Spleen (tissue), 11 donors: ENCODE measurements around the gene OR2S2. TPM values are rescaled to one million over a fixed set of nuclear protein-coding genes. Genes with fewer than 3 reads are reported as not detected.

Experiments used
- DNase-seq: peaks from one replicate; pipeline ENCODE4 v3.0.0-alpha.2; 2020
- H3K27ac ChIP-seq, 8 donors: fragments of 200-600 bp; sonication (generic) in 7 of 8; 1 replicate in 4 of 8; 2 replicates in 4 of 8; pipeline versions ENCODE4 v1.5.0 to v1.8.0; 2016 to 2021; ENCODE audit warnings: inconsistent platforms in 4 of 8, mild to moderate bottlenecking in 4 of 8, moderate library complexity in 1 of 8
- H3K27me3 ChIP-seq, 7 donors: fragments of 200-600 bp; sonication (generic) in 6 of 7; replicated peaks in 1 of 7; 1 replicate in 4 of 7; 2 replicates in 3 of 7; pipeline versions ENCODE4 v1.5.0 to v1.8.0; 2016 to 2021; ENCODE audit warnings: inconsistent platforms in 3 of 7, mild to moderate bottlenecking in 1 of 7
- H3K36me3 ChIP-seq, 6 donors: fragments of 200-600 bp; sonication (generic) in 5 of 6; 1 replicate in 4 of 6; 2 replicates in 2 of 6; pipeline versions ENCODE4 v1.5.0 to v1.8.0; 2016 to 2021; ENCODE audit warnings: inconsistent platforms in 2 of 6
- H3K4me1 ChIP-seq, 6 donors: fragments of 200-600 bp; sonication (generic) in 5 of 6; 1 replicate in 3 of 6; 2 replicates in 3 of 6; pipeline versions ENCODE4 v1.5.0 to v1.8.0; 2016 to 2021; ENCODE audit warnings: inconsistent platforms in 3 of 6
- H3K4me3 ChIP-seq, 8 donors: fragments of 200-600 bp; sonication (generic) in 7 of 8; 1 replicate in 4 of 8; 2 replicates in 4 of 8; pipeline versions ENCODE4 v1.5.0 to v1.8.0; 2016 to 2021; ENCODE audit warnings: inconsistent platforms in 4 of 8, mild to moderate bottlenecking in 4 of 8, moderate library complexity in 2 of 8
- H3K9me3 ChIP-seq, 8 donors: fragments of 200-600 bp; sonication (generic) in 7 of 8; 1 replicate in 4 of 8; 2 replicates in 4 of 8; pipeline versions ENCODE4 v1.5.0 to v1.8.0; 2016 to 2021; ENCODE audit warnings: inconsistent platforms in 4 of 8
- POLR2A ChIP-seq, 3 donors: fragments of 450-650 bp; IDR thresholded peaks; one replicate each; pipeline ENCODE4 v1.5.1; 2017; ENCODE audit warnings: antibody characterized with exemption in 3 of 3, mild to moderate bottlenecking in 1 of 3
- POLR2AphosphoS5 ChIP-seq, 3 donors: sonication (generic); formaldehyde crosslinking; IDR thresholded peaks; one replicate each; pipeline ENCODE4 v1.5.1; 2017; ENCODE audit warnings: antibody characterized with exemption in 3 of 3
- WGBS, 5 donors: extraction: QIAGEN DNeasy Blood & Tissue Kit in 3 of 5; methylation state at CpG; one replicate each; pipeline versions ENCODE4 v1.1.5 to v1.1.7; 2013 to 2018; 5-methylcytosine and 5-hydroxymethylcytosine counted together
- intact Hi-C: fragments of 100-400 bp; cut with DNase I; formaldehyde crosslinking; loops from one replicate; pipeline ENCODE4 v1.15.0; 2023; ENCODE audit warnings: low total_unique reads
- polyA plus RNA-seq, 3 donors: library from polyadenylated mRNA; stranded (reverse); fragments of 200-250 nt; gene quantifications; one replicate each; pipeline ENCODE4 v1.2.1, GENCODE V29; 2013
- total RNA-seq, 7 donors: library from RNA; depleted of rRNA in 3 of 7; stranded (reverse); fragments of >200 nt in 3 of 7; fragmentation: NEBNext Ultra II Directional in 4 of 7; extraction: Animal tissue kit (Norgen Biotek cat#: 25700) in 4 of 7; gene quantifications; one replicate each; pipeline versions ENCODE4 v1.1.0 to v1.2.1, GENCODE V29; 2016 to 2021
- TF ChIP-seq, protein P1 (sequence below), 11 experiments: fragments of 200-600 bp in 7 of 11; fragments of 450-650 bp in 4 of 11; sonication (generic) in 4 of 11; IDR thresholded peaks in 8 of 11; conservative IDR thresholded peaks in 3 of 11; 1 replicate in 7 of 11; 2 replicates in 4 of 11; pipeline versions ENCODE4 v1.4.0 to v1.8.0; 2016 to 2021; ENCODE audit warnings: antibody characterized with exemption in 11 of 11, inconsistent platforms in 4 of 11, mild to moderate bottlenecking in 1 of 11
- donor health status: healthy with polysubstance abuse.
- donor health status: DM: no; HTN: no; CAD: no; lungs with moderate emphysema.
- donor health status: DM: no; HTN: no; CAD: no.
- donor health status: Bipolar disorder and iron deficiency.
- donor health status: healthy.
- donor health status: DM: no; HTN: no; CAD: no.
- donor health status: DM: yes; HTN: yes; CAD: no.

OR2S2 gene
- total and polyA plus RNA-seq, 10 donors, result not detected

DNA sequence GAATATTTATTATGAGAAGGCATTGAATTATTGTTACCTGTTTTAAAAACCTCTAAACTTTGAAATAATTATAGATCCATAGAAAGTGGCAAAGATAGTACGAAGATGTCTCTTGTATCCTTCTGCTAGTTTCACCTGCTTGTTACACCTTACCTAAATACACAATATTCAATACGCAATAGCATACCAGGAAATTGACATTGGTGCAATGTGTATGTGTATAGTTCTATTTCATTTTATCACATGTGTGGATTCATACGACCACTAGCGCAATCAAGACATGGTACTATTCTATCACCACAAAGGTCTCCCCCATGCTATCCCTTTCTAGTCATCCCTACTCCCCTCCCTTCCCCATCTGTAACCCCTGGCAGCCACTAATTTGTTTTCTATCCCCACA lies 8.5 kb upstream of the OR2S2 start:
- Histone ChIP-seq H3K27me3 (peaks cover 0 to 24% (median 1%) of the 10 kb centered on the region in 7 donors), H3K9me3 (no peaks in the 10 kb centered on the region), H3K4me1 (no peaks in the 10 kb centered on the region), H3K36me3 (no peaks in the 10 kb centered on the region), H3K4me3 (no peak overlapping the region), H3K27ac (no peak overlapping the region)
- 56 to 81% (median 79%) methylated on average over 4 of the region's 4 CpGs for WGBS, 5 donors
- no peak for DNase-seq
- TF ChIP-seq POLR2AphosphoS5 (IDR thresholded peaks at IDR 0.05) (no peak), POLR2A (IDR thresholded peaks at IDR 0.05) (no peak)
- TF ChIP-seq, protein P1, sequence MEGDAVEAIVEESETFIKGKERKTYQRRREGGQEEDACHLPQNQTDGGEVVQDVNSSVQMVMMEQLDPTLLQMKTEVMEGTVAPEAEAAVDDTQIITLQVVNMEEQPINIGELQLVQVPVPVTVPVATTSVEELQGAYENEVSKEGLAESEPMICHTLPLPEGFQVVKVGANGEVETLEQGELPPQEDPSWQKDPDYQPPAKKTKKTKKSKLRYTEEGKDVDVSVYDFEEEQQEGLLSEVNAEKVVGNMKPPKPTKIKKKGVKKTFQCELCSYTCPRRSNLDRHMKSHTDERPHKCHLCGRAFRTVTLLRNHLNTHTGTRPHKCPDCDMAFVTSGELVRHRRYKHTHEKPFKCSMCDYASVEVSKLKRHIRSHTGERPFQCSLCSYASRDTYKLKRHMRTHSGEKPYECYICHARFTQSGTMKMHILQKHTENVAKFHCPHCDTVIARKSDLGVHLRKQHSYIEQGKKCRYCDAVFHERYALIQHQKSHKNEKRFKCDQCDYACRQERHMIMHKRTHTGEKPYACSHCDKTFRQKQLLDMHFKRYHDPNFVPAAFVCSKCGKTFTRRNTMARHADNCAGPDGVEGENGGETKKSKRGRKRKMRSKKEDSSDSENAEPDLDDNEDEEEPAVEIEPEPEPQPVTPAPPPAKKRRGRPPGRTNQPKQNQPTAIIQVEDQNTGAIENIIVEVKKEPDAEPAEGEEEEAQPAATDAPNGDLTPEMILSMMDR (IDR thresholded peaks at IDR 0.05 in 8 of 11, conservative IDR thresholded peaks at IDR 0.05 in 3 of 11), result no peak
- intact Hi-C loops, result no loop called here

DNA sequence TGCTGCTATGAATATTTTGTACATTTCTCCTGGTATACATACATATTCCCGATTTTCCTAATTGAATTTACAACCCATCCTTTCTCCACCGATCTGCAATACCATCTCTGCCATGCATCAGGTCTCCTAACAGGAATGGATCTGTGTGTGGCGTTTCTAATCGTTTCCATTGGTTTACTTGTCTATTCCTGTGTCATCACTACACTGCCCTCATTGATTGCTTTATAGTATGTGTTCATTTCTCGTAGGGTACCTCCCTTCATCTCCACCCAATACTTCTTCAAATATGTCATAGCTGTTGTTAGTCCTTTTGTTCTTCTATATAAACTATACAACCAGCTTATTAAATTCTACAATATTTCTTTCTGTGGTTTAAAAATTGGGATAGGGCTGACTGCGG lies 7.1 kb upstream of the OR2S2 start:
- H3K27me3 ChIP-seq, result peaks cover 0 to 24% (median 0%) of the 10 kb centered on the region in 7 donors
- H3K9me3 ChIP-seq, result no peaks in the 10 kb centered on the region
- no peaks in the 10 kb centered on the region for H3K4me1 ChIP-seq
- intact Hi-C loops, result no loop called here
- WGBS, 5 donors, result 86 to 90% (median 88%) methylated on average over 6 of the region's 6 CpGs
- H3K4me3 ChIP-seq, result no peak overlapping the region
- H3K36me3 ChIP-seq, result no peaks in the 10 kb centered on the region
- H3K27ac ChIP-seq, result no peak overlapping the region
- TF ChIP-seq, protein P1 (IDR thresholded peaks at IDR 0.05 in 8 of 11, conservative IDR thresholded peaks at IDR 0.05 in 3 of 11), result no peak
- no peak for TF ChIP-seq POLR2A (IDR thresholded peaks at IDR 0.05)
- DNase-seq, result no peak

DNA sequence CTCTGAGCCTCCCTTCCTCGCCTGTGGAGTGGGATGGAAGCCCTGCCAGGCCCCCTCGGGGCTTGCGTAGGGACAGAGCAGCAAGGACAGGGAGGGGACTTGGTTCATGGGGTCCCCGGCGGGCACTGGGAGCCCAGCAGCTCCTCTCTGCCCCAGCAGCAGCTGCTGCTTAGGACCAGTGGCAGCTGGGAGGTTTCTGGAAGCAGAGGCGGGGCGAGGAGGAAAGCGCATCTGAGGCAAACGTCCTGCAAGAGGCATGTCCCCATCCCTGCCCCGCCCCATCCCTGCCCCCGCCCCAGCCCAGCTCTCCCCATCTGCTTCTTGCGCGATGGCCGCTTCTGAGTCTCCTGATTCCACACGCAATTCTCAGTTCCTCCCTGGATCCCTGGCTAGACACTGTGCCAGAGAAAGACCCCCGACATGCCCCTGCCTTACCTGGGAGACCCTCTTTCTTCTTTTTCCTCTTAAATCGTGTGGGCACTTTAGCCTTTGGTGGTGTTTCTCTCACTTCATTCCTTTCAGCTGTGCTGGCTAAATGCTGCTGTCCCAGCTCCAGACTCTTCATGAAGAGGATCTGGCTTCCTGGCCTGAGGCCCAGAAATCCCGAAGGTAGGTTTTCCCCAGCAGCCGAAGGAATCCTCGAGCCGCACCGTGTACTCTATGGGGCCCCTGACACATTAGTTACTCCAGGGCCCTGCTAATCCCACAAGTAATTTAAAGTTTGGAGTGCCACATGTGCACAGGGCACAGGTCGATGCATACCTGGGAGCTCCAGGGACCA lies 4.4 kb upstream of the OR2S2 start:
- Histone ChIP-seq H3K27ac (no peak overlapping the region), H3K27me3 (peaks cover 0 to 26% (median 0%) of the 10 kb centered on the region in 7 donors), H3K4me3 (no peak overlapping the region), H3K36me3 (no peaks in the 10 kb centered on the region), H3K9me3 (no peaks in the 10 kb centered on the region), H3K4me1 (no peaks in the 10 kb centered on the region)
- TF ChIP-seq POLR2AphosphoS5 (IDR thresholded peaks at IDR 0.05), result no peak
- TF ChIP-seq, protein P1 (IDR thresholded peaks at IDR 0.05 in 8 of 11, conservative IDR thresholded peaks at IDR 0.05 in 3 of 11), result no peak
- 73 to 84% (median 78%) methylated on average over 21 to 23 of the region's 23 CpGs for WGBS, 5 donors
- DNase-seq, result no peak
- intact Hi-C loops, result no loop called here

DNA sequence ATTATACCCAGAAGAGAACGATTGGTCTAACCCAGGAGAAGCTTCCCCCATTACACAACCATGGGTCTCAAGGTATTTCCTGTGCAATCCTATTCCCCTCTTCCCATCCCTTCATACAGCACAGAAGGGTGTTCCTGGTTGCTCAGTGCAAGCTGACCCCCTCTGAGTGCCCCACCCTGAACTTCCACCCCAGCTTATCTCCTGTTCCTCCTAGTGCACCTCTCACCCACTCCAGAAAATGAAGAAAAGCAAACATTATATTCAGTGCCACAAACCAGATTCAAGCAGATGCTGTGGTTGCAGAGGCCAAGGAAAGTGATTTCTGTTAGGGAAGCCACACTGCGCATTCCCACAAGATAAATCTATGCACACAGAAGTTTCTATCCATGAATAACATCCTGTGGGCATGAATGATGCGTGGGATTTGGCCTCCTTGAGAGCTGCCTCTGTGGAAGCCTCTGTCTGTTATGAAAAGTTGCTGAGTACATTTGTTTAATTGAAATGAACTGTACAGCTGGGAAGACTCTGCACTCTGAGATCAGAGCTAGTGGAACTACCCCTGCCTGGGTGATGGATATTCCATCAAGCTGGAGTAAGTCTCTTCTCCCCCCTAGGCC lies 2.2 kb upstream of the OR2S2 start:
- 43 to 69% (median 52%) methylated on average over 3 of the region's 3 CpGs for WGBS, 5 donors
- intact Hi-C loops, result no loop called here
- peaks cover 0 to 1% (median under 1%) of the 10 kb centered on the region in 6 donors for H3K4me1 ChIP-seq
- no peaks in the 10 kb centered on the region for H3K36me3 ChIP-seq
- peaks cover 0 to 39% (median 0%) of the 10 kb centered on the region in 7 donors for H3K27me3 ChIP-seq
- DNase-seq, result no peak
- no peaks in the 10 kb centered on the region for H3K9me3 ChIP-seq
- no peak overlapping the region for H3K4me3 ChIP-seq
- H3K27ac ChIP-seq, result no peak overlapping the region
- no peak for TF ChIP-seq POLR2A (IDR thresholded peaks at IDR 0.05)
